ENCODE results near the gene C1QBP.

The C1QBP gene

GRCh38 chr17:5438716-5439445 is at the start of gene C1QBP:
C1QBP (minus strand) TSS chr17:5439155; CDS start chr17:5439073, 82 bp downstream.
- H3K4me1 ChIP-seq (ENCODE audit: control insufficient read depth, insufficient read depth, low read length, unreplicated experiment) = peaks cover 25% of the 10 kb centered on the region
- peak within 1 kb of the TSS; percentile 74 for H2AFZ ChIP-seq (ENCODE audit: low read length, unreplicated experiment)
- peaks cover 40% of the 10 kb centered on the region for H3K79me2 ChIP-seq (ENCODE audit: control insufficient read depth, insufficient read depth, low read length, unreplicated experiment)
- H3K36me3 ChIP-seq (ENCODE audit: insufficient read depth, low read length) = peaks cover 22% of the 10 kb centered on the region
- H3K27ac ChIP-seq (ENCODE audit: low read depth, low read length) = peak within 1 kb of the TSS; percentile 28
- H3K4me3 ChIP-seq (ENCODE audit: low read depth, low read length) = peak within 1 kb of the TSS; percentile 88
- no peaks in the 10 kb centered on the region for H3K27me3 ChIP-seq (ENCODE audit: insufficient read depth, low read length)

- peaks cover 31% of the 10 kb centered on the region for H3K36me3 ChIP-seq (ENCODE audit: insufficient read depth, low read length)
- no peak overlapping the region for H2AFZ ChIP-seq (ENCODE audit: low read length, unreplicated experiment)
- peaks cover 18% of the 10 kb centered on the region for H3K4me1 ChIP-seq (ENCODE audit: control insufficient read depth, insufficient read depth, low read length, unreplicated experiment)
- H3K4me3 ChIP-seq (ENCODE audit: low read depth, low read length) = no peak overlapping the region
- H3K79me2 ChIP-seq (ENCODE audit: control insufficient read depth, insufficient read depth, low read length, unreplicated experiment) = peaks cover 47% of the 10 kb centered on the region
- H3K27ac ChIP-seq (ENCODE audit: low read depth, low read length) = no peak overlapping the region
- H3K27me3 ChIP-seq (ENCODE audit: insufficient read depth, low read length) = no peaks in the 10 kb centered on the region
Measured at GRCh38 chr17:5488752-5489151, 49.8 kb upstream of the C1QBP start.

GRCh38 chr17:5486206-5487124 is 47.5 kb upstream of the C1QBP start, which contains the start of gene MIS12:
MIS12 (plus strand) TSS chr17:5486566; CDS start chr17:5488863, 2,297 bp downstream.
- Histone ChIP-seq H2AFZ (ENCODE audit: low read length, unreplicated experiment) (peak within 1 kb of the TSS; percentile 96), H3K27me3 (ENCODE audit: insufficient read depth, low read length) (no peaks in the 10 kb centered on the region), H3K36me3 (ENCODE audit: insufficient read depth, low read length) (peaks cover 45% of the 10 kb centered on the region), H3K4me3 (ENCODE audit: low read depth, low read length) (peak within 1 kb of the TSS; percentile 92), H3K79me2 (ENCODE audit: control insufficient read depth, insufficient read depth, low read length, unreplicated experiment) (peaks cover 60% of the 10 kb centered on the region), H3K27ac (ENCODE audit: low read depth, low read length) (peak within 1 kb of the TSS; percentile 100), H3K4me1 (ENCODE audit: control insufficient read depth, insufficient read depth, low read length, unreplicated experiment) (peaks cover 18% of the 10 kb centered on the region)

- peaks cover 60% of the 10 kb centered on the region for H3K79me2 ChIP-seq (ENCODE audit: control insufficient read depth, insufficient read depth, low read length, unreplicated experiment)
- peak within 1 kb of the TSS; percentile 96 for H2AFZ ChIP-seq (ENCODE audit: low read length, unreplicated experiment)
- H3K27me3 ChIP-seq (ENCODE audit: insufficient read depth, low read length) = no peaks in the 10 kb centered on the region
- peak within 1 kb of the TSS; percentile 100 for H3K27ac ChIP-seq (ENCODE audit: low read depth, low read length)
- peaks cover 18% of the 10 kb centered on the region for H3K4me1 ChIP-seq (ENCODE audit: control insufficient read depth, insufficient read depth, low read length, unreplicated experiment)
- H3K36me3 ChIP-seq (ENCODE audit: insufficient read depth, low read length) = peaks cover 51% of the 10 kb centered on the region
- H3K4me3 ChIP-seq (ENCODE audit: low read depth, low read length) = peak within 1 kb of the TSS; percentile 92
Measured at GRCh38 chr17:5485270-5486205, 46.6 kb upstream of the C1QBP start, which contains the start of gene DERL2. DERL2 (minus strand) TSS chr17:5486178; CDS start chr17:5486161, 17 bp downstream.

- Histone ChIP-seq H3K4me3 (ENCODE audit: low read depth, low read length) (no peak overlapping the region), H3K4me1 (ENCODE audit: control insufficient read depth, insufficient read depth, low read length, unreplicated experiment) (peaks cover 9% of the 10 kb centered on the region), H2AFZ (ENCODE audit: low read length, unreplicated experiment) (no peak overlapping the region), H3K36me3 (ENCODE audit: insufficient read depth, low read length) (peaks cover 63% of the 10 kb centered on the region), H3K27me3 (ENCODE audit: insufficient read depth, low read length) (no peaks in the 10 kb centered on the region), H3K27ac (ENCODE audit: low read depth, low read length) (no peak overlapping the region), H3K79me2 (ENCODE audit: control insufficient read depth, insufficient read depth, low read length, unreplicated experiment) (peaks cover 35% of the 10 kb centered on the region)
Measured at GRCh38 chr17:5481451-5481850, 42.5 kb upstream of the C1QBP start.

GRCh38 chr17:5480962-5481361 is 42.0 kb upstream of the C1QBP start:
- Histone ChIP-seq H3K36me3 (ENCODE audit: insufficient read depth, low read length) (peaks cover 63% of the 10 kb centered on the region), H2AFZ (ENCODE audit: low read length, unreplicated experiment) (no peak overlapping the region), H3K79me2 (ENCODE audit: control insufficient read depth, insufficient read depth, low read length, unreplicated experiment) (peaks cover 35% of the 10 kb centered on the region), H3K4me1 (ENCODE audit: control insufficient read depth, insufficient read depth, low read length, unreplicated experiment) (peaks cover 9% of the 10 kb centered on the region), H3K27ac (ENCODE audit: low read depth, low read length) (no peak overlapping the region), H3K27me3 (ENCODE audit: insufficient read depth, low read length) (no peaks in the 10 kb centered on the region), H3K4me3 (ENCODE audit: low read depth, low read length) (no peak overlapping the region)

- H3K36me3 ChIP-seq (ENCODE audit: insufficient read depth, low read length) = peaks cover 70% of the 10 kb centered on the region
- H3K27me3 ChIP-seq (ENCODE audit: insufficient read depth, low read length) = no peaks in the 10 kb centered on the region
- H3K79me2 ChIP-seq (ENCODE audit: control insufficient read depth, insufficient read depth, low read length, unreplicated experiment) = peaks cover 15% of the 10 kb centered on the region
- H3K27ac ChIP-seq (ENCODE audit: low read depth, low read length) = no peak overlapping the region
- no peaks in the 10 kb centered on the region for H3K4me1 ChIP-seq (ENCODE audit: control insufficient read depth, insufficient read depth, low read length, unreplicated experiment)
- no peak overlapping the region for H2AFZ ChIP-seq (ENCODE audit: low read length, unreplicated experiment)
- H3K4me3 ChIP-seq (ENCODE audit: low read depth, low read length) = no peak overlapping the region
Measured at GRCh38 chr17:5478992-5479391, 40.0 kb upstream of the C1QBP start.

GRCh38 chr17:5473906-5474305 is 35.0 kb upstream of the C1QBP start:
- H3K4me1 ChIP-seq (ENCODE audit: control insufficient read depth, insufficient read depth, low read length, unreplicated experiment) = no peaks in the 10 kb centered on the region
- no peak overlapping the region for H2AFZ ChIP-seq (ENCODE audit: low read length, unreplicated experiment)
- H3K27me3 ChIP-seq (ENCODE audit: insufficient read depth, low read length) = no peaks in the 10 kb centered on the region
- H3K4me3 ChIP-seq (ENCODE audit: low read depth, low read length) = no peak overlapping the region
- H3K36me3 ChIP-seq (ENCODE audit: insufficient read depth, low read length) = peaks cover 39% of the 10 kb centered on the region
- H3K27ac ChIP-seq (ENCODE audit: low read depth, low read length) = no peak overlapping the region
- no peaks in the 10 kb centered on the region for H3K79me2 ChIP-seq (ENCODE audit: control insufficient read depth, insufficient read depth, low read length, unreplicated experiment)

- Histone ChIP-seq H2AFZ (ENCODE audit: low read length, unreplicated experiment) (no peak overlapping the region), H3K4me3 (ENCODE audit: low read depth, low read length) (no peak overlapping the region), H3K36me3 (ENCODE audit: insufficient read depth, low read length) (peaks cover 25% of the 10 kb centered on the region), H3K4me1 (ENCODE audit: control insufficient read depth, insufficient read depth, low read length, unreplicated experiment) (no peaks in the 10 kb centered on the region), H3K79me2 (ENCODE audit: control insufficient read depth, insufficient read depth, low read length, unreplicated experiment) (peaks cover 11% of the 10 kb centered on the region), H3K27ac (ENCODE audit: low read depth, low read length) (no peak overlapping the region), H3K27me3 (ENCODE audit: insufficient read depth, low read length) (no peaks in the 10 kb centered on the region)
Measured at GRCh38 chr17:5472511-5472910, 33.6 kb upstream of the C1QBP start.

GRCh38 chr17:5468075-5468473 is 29.1 kb upstream of the C1QBP start:
- H2AFZ ChIP-seq (ENCODE audit: low read length, unreplicated experiment) = peak overlapping the region; percentile 49

More at GRCh38 chr17:5468075-5468473, 29.1 kb upstream of the C1QBP start:
- peaks cover 53% of the 10 kb centered on the region for H3K79me2 ChIP-seq (ENCODE audit: control insufficient read depth, insufficient read depth, low read length, unreplicated experiment)
- H3K36me3 ChIP-seq (ENCODE audit: insufficient read depth, low read length) = peaks cover 5% of the 10 kb centered on the region; the same call in 1 of the 2 replicates
- H3K4me1 ChIP-seq (ENCODE audit: control insufficient read depth, insufficient read depth, low read length, unreplicated experiment) = peaks cover 12% of the 10 kb centered on the region
- peak overlapping the region; percentile 83 for H3K4me3 ChIP-seq (ENCODE audit: low read depth, low read length)
- H3K27ac ChIP-seq (ENCODE audit: low read depth, low read length) = peak overlapping the region; percentile 21; the same call in 1 of the 2 replicates
- H3K27me3 ChIP-seq (ENCODE audit: insufficient read depth, low read length) = no peaks in the 10 kb centered on the region

Data from ACC112 (cell line).